Lower lobe of right lung (tissue), 2 donors: Measurements from ENCODE around the gene ZFYVE28. TPM values are rescaled to one million over a fixed set of nuclear protein-coding genes. Genes with fewer than 3 reads are reported as not detected.

Experiments
- ATAC-seq, 2 donors: fragments of 200-7000 bp; cut with Tn5 transposase; one replicate each; pipeline ENCODE4 v1.9.1; 2020 to 2022; ENCODE audit warnings: mild to moderate bottlenecking in 2 of 2, moderate library complexity in 2 of 2
- DNase-seq: peaks from one replicate; pipeline ENCODE4 v3.0.0-alpha.2; 2020
- H3K27ac ChIP-seq: fragments of 200-600 bp; one replicate; pipeline ENCODE4 v1.8.0; 2022
- H3K27me3 ChIP-seq: fragments of 200-600 bp; one replicate; pipeline ENCODE4 v1.8.0; 2022; ENCODE audit warnings: low read depth
- H3K36me3 ChIP-seq: fragments of 200-600 bp; one replicate; pipeline ENCODE4 v1.8.0; 2022; ENCODE audit warnings: mild to moderate bottlenecking
- H3K4me1 ChIP-seq: fragments of 200-600 bp; one replicate; pipeline ENCODE4 v1.8.0; 2022
- H3K4me3 ChIP-seq: fragments of 200-600 bp; one replicate; pipeline ENCODE4 v1.8.0; 2022; ENCODE audit warnings: mild to moderate bottlenecking
- H3K9me3 ChIP-seq: fragments of 200-600 bp; one replicate; pipeline ENCODE4 v1.8.0; 2022
- CTCF ChIP-seq: fragments of 200-600 bp; IDR thresholded peaks from one replicate; pipeline ENCODE4 v1.8.0; 2022; ENCODE audit warnings: antibody characterized with exemption, mild to moderate bottlenecking
- intact Hi-C: fragments of 100-400 bp; cut with DNase I; formaldehyde crosslinking; loops from one replicate; pipeline ENCODE4 v1.11.0; 2022
- total RNA-seq: library from RNA; stranded (reverse); fragmentation: NEBNext Ultra II Directional; extraction: Animal tissue kit (Norgen Biotek cat#: 25700); gene quantifications from one replicate; pipeline ENCODE4 v1.2.1, GENCODE V29; 2021
- donor health status: DM: no; HTN: yes; CAD: no; lungs with severe emphysema.

The ZFYVE28 gene
- total RNA-seq, 1 donor from 2014 or later: 12.9 TPM

- ATAC-seq: no peak
- Histone ChIP-seq H3K4me1 (no peaks in the 10 kb centered on the region), H3K27ac (no peak overlapping the region), H3K4me3 (no peak overlapping the region), H3K27me3 (no peaks in the 10 kb centered on the region), H3K9me3 (no peaks in the 10 kb centered on the region), H3K36me3 (no peaks in the 10 kb centered on the region)
- no peak for TF ChIP-seq CTCF
- DNase-seq: peak; percentile 22
- intact Hi-C loops: no loop called here
These were observed 134.1 kb downstream of the ZFYVE28 start for GRCh38 chr4:2284161-2284933.

- no peaks in the 10 kb centered on the region for H3K36me3 ChIP-seq
- no peak for TF ChIP-seq CTCF
- peak; percentile 2 for DNase-seq
- H3K4me3 ChIP-seq: no peak overlapping the region
- no peak for ATAC-seq
- intact Hi-C loops: no loop called here
- H3K27ac ChIP-seq: no peak overlapping the region
- no peaks in the 10 kb centered on the region for H3K9me3 ChIP-seq
- H3K27me3 ChIP-seq: no peaks in the 10 kb centered on the region
- no peaks in the 10 kb centered on the region for H3K4me1 ChIP-seq
These were observed 135.2 kb downstream of the ZFYVE28 start for GRCh38 chr4:2283199-2283711.

GRCh38 chr4:2281575-2282343, 136.7 kb downstream of the ZFYVE28 start:
- Histone ChIP-seq H3K9me3 (no peaks in the 10 kb centered on the region), H3K4me1 (no peaks in the 10 kb centered on the region), H3K4me3 (no peak overlapping the region), H3K27me3 (no peaks in the 10 kb centered on the region), H3K36me3 (no peaks in the 10 kb centered on the region), H3K27ac (peak overlapping the region; percentile 33)
- no peak for TF ChIP-seq CTCF
- peak; percentile 64 to 72 for ATAC-seq
- intact Hi-C loops: no loop called here
- no peak for DNase-seq

- DNase-seq (no peak), ATAC-seq (no peak)
- no peaks in the 10 kb centered on the region for H3K27me3 ChIP-seq
- no peaks in the 10 kb centered on the region for H3K36me3 ChIP-seq
- intact Hi-C loops: no loop called here
- H3K4me3 ChIP-seq: no peak overlapping the region
- H3K9me3 ChIP-seq: no peaks in the 10 kb centered on the region
- no peaks in the 10 kb centered on the region for H3K4me1 ChIP-seq
- peak overlapping the region; percentile 33 for H3K27ac ChIP-seq
- TF ChIP-seq CTCF: no peak
These were observed 137.7 kb downstream of the ZFYVE28 start for GRCh38 chr4:2280531-2281300.

GRCh38 chr4:2277956-2278355, 140.5 kb downstream of the ZFYVE28 start:
- H3K4me3 ChIP-seq: no peak overlapping the region
- intact Hi-C loops: no loop called here

More at GRCh38 chr4:2277956-2278355, 140.5 kb downstream of the ZFYVE28 start:
- DNase-seq (no peak), ATAC-seq (no peak)
- no peaks in the 10 kb centered on the region for H3K4me1 ChIP-seq
- TF ChIP-seq CTCF: no peak
- no peaks in the 10 kb centered on the region for H3K36me3 ChIP-seq
- H3K27me3 ChIP-seq: no peaks in the 10 kb centered on the region
- no peak overlapping the region for H3K27ac ChIP-seq
- H3K9me3 ChIP-seq: no peaks in the 10 kb centered on the region
